Measurements from ENCODE around the gene CDK12.

CDK12 gene

GRCh38 chr17:39579318-39580081 lies 118.2 kb downstream of the CDK12 start:
- TF ChIP-seq, protein P1, sequence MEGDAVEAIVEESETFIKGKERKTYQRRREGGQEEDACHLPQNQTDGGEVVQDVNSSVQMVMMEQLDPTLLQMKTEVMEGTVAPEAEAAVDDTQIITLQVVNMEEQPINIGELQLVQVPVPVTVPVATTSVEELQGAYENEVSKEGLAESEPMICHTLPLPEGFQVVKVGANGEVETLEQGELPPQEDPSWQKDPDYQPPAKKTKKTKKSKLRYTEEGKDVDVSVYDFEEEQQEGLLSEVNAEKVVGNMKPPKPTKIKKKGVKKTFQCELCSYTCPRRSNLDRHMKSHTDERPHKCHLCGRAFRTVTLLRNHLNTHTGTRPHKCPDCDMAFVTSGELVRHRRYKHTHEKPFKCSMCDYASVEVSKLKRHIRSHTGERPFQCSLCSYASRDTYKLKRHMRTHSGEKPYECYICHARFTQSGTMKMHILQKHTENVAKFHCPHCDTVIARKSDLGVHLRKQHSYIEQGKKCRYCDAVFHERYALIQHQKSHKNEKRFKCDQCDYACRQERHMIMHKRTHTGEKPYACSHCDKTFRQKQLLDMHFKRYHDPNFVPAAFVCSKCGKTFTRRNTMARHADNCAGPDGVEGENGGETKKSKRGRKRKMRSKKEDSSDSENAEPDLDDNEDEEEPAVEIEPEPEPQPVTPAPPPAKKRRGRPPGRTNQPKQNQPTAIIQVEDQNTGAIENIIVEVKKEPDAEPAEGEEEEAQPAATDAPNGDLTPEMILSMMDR (IDR thresholded peaks at IDR 0.05; ENCODE audit: extremely low read depth, missing control alignments), result no peak
- DNase-seq (ENCODE audit: low spot score), result no peak

GRCh38 chr17:39580082-39580468 lies 118.8 kb downstream of the CDK12 start:
- TF ChIP-seq, protein P1 (IDR thresholded peaks at IDR 0.05; ENCODE audit: extremely low read depth, missing control alignments), result no peak
- DNase-seq (ENCODE audit: low spot score), result no peak

- no peak for DNase-seq (ENCODE audit: low spot score)
- TF ChIP-seq, protein P1 (IDR thresholded peaks at IDR 0.05; ENCODE audit: extremely low read depth, missing control alignments), result no peak
These were observed 119.9 kb downstream of the CDK12 start for GRCh38 chr17:39581071-39581758.

DNA sequence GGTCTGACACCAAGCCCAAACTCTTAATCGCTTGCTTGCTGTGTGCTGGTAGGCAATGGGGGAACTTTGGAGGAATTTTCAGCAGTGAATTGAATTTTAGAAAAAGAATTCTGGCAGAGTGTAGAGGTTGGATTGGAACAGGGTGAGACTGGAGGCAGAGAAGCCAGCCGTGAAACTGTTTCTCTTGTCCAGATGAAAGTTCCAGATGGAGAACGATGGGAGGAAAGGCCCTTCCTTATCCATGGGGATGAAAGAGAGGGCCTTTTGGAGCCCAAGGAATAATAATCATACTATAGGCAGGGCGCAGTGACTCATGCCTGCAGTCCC lies 120.4 kb downstream of the CDK12 start:
- no peak for DNase-seq (ENCODE audit: low spot score)
- TF ChIP-seq, protein P1 (IDR thresholded peaks at IDR 0.05; ENCODE audit: extremely low read depth, missing control alignments), result no peak

DNA sequence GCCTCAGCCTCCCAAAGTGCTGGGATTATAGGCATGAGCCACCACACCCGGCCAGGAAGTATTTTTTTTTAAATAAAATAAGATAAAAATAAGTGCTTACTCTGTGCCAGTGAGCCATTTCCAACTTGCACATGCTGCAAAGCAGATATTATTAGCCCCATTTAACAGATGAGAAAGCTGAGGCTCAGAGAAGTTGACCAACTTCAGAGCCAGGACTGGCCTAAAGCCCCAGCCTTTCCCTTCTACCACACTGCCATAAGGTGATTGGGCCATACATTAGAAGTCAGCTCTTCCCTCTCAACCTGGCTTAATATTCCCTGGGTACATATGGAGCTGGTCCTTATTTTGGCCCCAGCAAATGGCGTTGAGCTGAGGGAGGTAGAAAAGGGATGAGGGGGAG lies 121.4 kb downstream of the CDK12 start:
- TF ChIP-seq, protein P1 (IDR thresholded peaks at IDR 0.05; ENCODE audit: extremely low read depth, missing control alignments), result no peak
- no peak for DNase-seq (ENCODE audit: low spot score)
